Epidermal melanocyte (primary cell): Measurements from ENCODE around the gene MSL2.
"Not testable (repeated sequence)": the region's sequence is repeated elsewhere in the genome, so short reads cannot be mapped to it uniquely, and the experiment has no call there.

Experiments used
- DNase-seq: peaks from one replicate; pipeline ENCODE4 v3.0.0; 2011; ENCODE audit warnings: low spot score; ENCODE audit not compliant: insufficient read length

MSL2 gene

GRCh38 chr3:136193278-136194054, 2.7 kb downstream of the MSL2 start:
- DNase-seq, result no peak

GRCh38 chr3:136192831-136193230, 3.3 kb downstream of the MSL2 start:
- no peak for DNase-seq

GRCh38 chr3:136192195-136192594, 3.9 kb downstream of the MSL2 start:
- not testable (repeated sequence) for DNase-seq

- no peak for DNase-seq
These were observed 6.1 kb downstream of the MSL2 start for GRCh38 chr3:136189859-136190617.

GRCh38 chr3:136189043-136189442, 7.1 kb downstream of the MSL2 start:
- DNase-seq, result no peak

GRCh38 chr3:136187868-136188267, 8.3 kb downstream of the MSL2 start:
- no peak for DNase-seq

GRCh38 chr3:136186846-136187245, 9.3 kb downstream of the MSL2 start:
- no peak for DNase-seq

- DNase-seq, result no peak
These were observed 9.8 kb downstream of the MSL2 start for GRCh38 chr3:136186344-136186743.

GRCh38 chr3:136184703-136185102, 11.4 kb downstream of the MSL2 start:
- no peak for DNase-seq

- DNase-seq, result no peak
These were observed 14.4 kb downstream of the MSL2 start for GRCh38 chr3:136181741-136182140.

GRCh38 chr3:136177876-136178275, 18.3 kb downstream of the MSL2 start:
- no peak for DNase-seq

GRCh38 chr3:136173939-136174490, 22.1 kb downstream of the MSL2 start:
- no peak for DNase-seq

GRCh38 chr3:136171097-136171542, 25.0 kb downstream of the MSL2 start:
- DNase-seq, result no peak

GRCh38 chr3:136168236-136168635, 27.9 kb downstream of the MSL2 start:
- DNase-seq, result not testable (repeated sequence)

- DNase-seq, result no peak
These were observed 29.6 kb downstream of the MSL2 start for GRCh38 chr3:136166507-136166906.

GRCh38 chr3:136163607-136164006, 32.5 kb downstream of the MSL2 start:
- DNase-seq, result not testable (repeated sequence)

GRCh38 chr3:136162322-136162721, 33.8 kb downstream of the MSL2 start:
- no peak for DNase-seq

- DNase-seq, result no peak
These were observed 34.6 kb downstream of the MSL2 start for GRCh38 chr3:136161516-136161915.

GRCh38 chr3:136152963-136153362, 43.2 kb downstream of the MSL2 start:
- no peak for DNase-seq

- DNase-seq, result no peak
These were observed 43.8 kb downstream of the MSL2 start for GRCh38 chr3:136152176-136152843.

GRCh38 chr3:136151219-136151618, 44.9 kb downstream of the MSL2 start:
- DNase-seq, result no peak

GRCh38 chr3:136149667-136150066, 46.5 kb downstream of the MSL2 start:
- DNase-seq, result no peak
